Smooth muscle cell of the coronary artery (primary cell): ENCODE measurements around the gene VCX2. TPM values are rescaled to one million over a fixed set of nuclear protein-coding genes. Genes with fewer than 3 reads are reported as not detected.

Experiments
- total RNA-seq: library from RNA; depleted of rRNA; stranded (reverse); fragments of >200 nt; gene quantifications from 2 replicates; pipeline ENCODE4 v1.2.3, GENCODE V29; 2014; ENCODE audit warnings: low replicate concordance

VCX2 gene
- total RNA-seq, result not detected in 2 replicates

GRCh38 chrX:8171169-8171568 is at the start of gene VCX2:
Gene VCX2, minus strand, starts transcription at chrX:8171267. Its CDS starts 624 bp downstream, at chrX:8170643.

Other genes with a start within 250 kb of the VCX2 start
- gene PNPLA4, start 243.9 kb downstream of the VCX2 start, total RNA-seq, result 9.8 and 11.8 TPM in 2 replicates